Measurements from ENCODE around the gene GTF2IRD1.
"Not testable (repeated sequence)": the region's sequence is repeated elsewhere in the genome, so short reads cannot be mapped to it uniquely, and the experiment has no call there.

Gene GTF2IRD1

DNA sequence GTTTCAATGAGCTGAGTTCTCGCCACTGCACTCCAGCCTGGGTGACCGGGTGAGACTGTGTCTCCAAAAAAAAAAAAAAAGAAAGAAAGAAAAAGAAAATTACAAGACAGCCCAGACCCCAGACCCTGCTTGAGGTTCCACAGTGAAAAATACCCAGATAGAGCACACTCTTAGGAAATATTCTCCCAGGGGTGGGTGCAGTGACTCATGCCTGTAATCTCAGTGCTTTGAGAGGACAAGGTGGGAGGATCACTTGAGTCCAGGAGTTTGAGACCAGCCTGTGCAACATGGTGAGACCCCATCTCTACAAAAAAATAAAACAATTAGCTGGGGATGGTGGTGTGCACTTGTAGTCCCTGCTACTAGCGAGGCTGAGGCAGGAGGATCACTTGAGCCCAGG lies 41.1 kb upstream of the GTF2IRD1 start:
- no peak overlapping the region for H2AFZ ChIP-seq (ENCODE audit: low read length)
- no peaks in the 10 kb centered on the region for H3F3A ChIP-seq (ENCODE audit: insufficient read depth, low read length)

DNA sequence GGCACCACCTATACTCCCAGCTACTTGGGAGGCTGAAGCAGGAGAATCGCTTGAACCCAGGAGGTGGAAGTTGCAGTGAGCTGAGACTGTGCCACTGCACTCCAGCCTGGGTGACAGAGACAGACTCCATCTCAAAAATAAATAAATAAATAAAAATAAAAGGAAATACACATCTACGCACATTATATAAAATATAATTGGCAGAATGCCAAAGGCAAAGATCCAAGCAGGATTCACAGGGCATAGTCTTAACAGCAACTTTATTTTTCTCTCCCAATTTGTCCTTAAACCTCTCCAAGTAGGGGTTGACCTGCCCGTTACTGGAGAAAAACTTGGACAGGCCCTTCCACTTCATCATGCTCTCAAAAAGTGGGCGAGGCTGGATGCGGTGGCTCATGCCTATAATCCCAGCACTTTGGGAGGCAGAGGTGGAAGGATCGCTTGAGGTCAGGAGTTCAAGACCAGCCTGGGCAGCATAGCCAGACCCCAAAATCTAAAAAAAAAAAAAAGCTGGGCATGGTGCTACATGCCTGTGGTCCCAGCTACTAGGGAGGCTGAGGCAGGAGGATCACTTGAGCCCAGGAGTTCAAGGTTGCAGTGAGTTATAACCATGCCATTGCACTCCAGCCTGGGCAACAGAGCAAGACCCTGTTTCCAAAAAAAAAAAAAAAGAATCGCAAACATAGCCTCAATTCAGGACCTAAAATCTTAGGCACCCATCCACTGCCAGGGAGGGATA lies 38.9 kb upstream of the GTF2IRD1 start:
- H3F3A ChIP-seq (ENCODE audit: insufficient read depth, low read length); H3K9me2 ChIP-seq (ENCODE audit: low read depth, low read length); H3K36me3 ChIP-seq (ENCODE audit: insufficient read depth, low read length); H3K4me1 ChIP-seq (ENCODE audit: insufficient read depth, low read length, severe bottlenecking); H3K27me3 ChIP-seq (ENCODE audit: insufficient read depth, low read length); H2AFZ ChIP-seq (ENCODE audit: low read length); H4K20me1 ChIP-seq (ENCODE audit: insufficient read depth, low read length); H3K4me2 ChIP-seq (ENCODE audit: low read length); H3K79me2 ChIP-seq (ENCODE audit: insufficient read depth, low read length); H3K9ac ChIP-seq (ENCODE audit: low read length); H3K9me3 ChIP-seq (ENCODE audit: low read length); H3K27ac ChIP-seq (ENCODE audit: low read depth, low read length, poor library complexity, severe bottlenecking); H3K4me3 ChIP-seq (ENCODE audit: low read depth, low read length, poor library complexity, severe bottlenecking): not testable (repeated sequence)

More for the DNA sequence above, 41.1 kb upstream of the GTF2IRD1 start:
- no peaks in the 10 kb centered on the region; the same call in 1 of the 2 replicates for H3K27me3 ChIP-seq (ENCODE audit: insufficient read depth, low read length)
- H3K4me1 ChIP-seq (ENCODE audit: insufficient read depth, low read length, severe bottlenecking) = no peaks in the 10 kb centered on the region
- no peak overlapping the region for H3K9ac ChIP-seq (ENCODE audit: low read length)
- H3K4me3 ChIP-seq (ENCODE audit: low read depth, low read length, poor library complexity, severe bottlenecking) = no peak overlapping the region
- TF ChIP-seq EZH2 (IDR thresholded peaks at IDR 0.05; ENCODE audit: borderline replicate concordance, low read length) = no peak
- TF ChIP-seq, protein P1, sequence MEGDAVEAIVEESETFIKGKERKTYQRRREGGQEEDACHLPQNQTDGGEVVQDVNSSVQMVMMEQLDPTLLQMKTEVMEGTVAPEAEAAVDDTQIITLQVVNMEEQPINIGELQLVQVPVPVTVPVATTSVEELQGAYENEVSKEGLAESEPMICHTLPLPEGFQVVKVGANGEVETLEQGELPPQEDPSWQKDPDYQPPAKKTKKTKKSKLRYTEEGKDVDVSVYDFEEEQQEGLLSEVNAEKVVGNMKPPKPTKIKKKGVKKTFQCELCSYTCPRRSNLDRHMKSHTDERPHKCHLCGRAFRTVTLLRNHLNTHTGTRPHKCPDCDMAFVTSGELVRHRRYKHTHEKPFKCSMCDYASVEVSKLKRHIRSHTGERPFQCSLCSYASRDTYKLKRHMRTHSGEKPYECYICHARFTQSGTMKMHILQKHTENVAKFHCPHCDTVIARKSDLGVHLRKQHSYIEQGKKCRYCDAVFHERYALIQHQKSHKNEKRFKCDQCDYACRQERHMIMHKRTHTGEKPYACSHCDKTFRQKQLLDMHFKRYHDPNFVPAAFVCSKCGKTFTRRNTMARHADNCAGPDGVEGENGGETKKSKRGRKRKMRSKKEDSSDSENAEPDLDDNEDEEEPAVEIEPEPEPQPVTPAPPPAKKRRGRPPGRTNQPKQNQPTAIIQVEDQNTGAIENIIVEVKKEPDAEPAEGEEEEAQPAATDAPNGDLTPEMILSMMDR (IDR thresholded peaks at IDR 0.05; ENCODE audit: low read length) = no peak
- no peaks in the 10 kb centered on the region for H3K79me2 ChIP-seq (ENCODE audit: insufficient read depth, low read length)
- no peaks in the 10 kb centered on the region for H3K36me3 ChIP-seq (ENCODE audit: insufficient read depth, low read length)
- H3K9me2 ChIP-seq (ENCODE audit: low read depth, low read length) = no peaks in the 10 kb centered on the region
- H3K9me3 ChIP-seq (ENCODE audit: low read length) = no peaks in the 10 kb centered on the region
- H3K4me2 ChIP-seq (ENCODE audit: low read length) = no peak overlapping the region
- H4K20me1 ChIP-seq (ENCODE audit: insufficient read depth, low read length) = no peaks in the 10 kb centered on the region
- H3K27ac ChIP-seq (ENCODE audit: low read depth, low read length, poor library complexity, severe bottlenecking) = no peak overlapping the region

DNA sequence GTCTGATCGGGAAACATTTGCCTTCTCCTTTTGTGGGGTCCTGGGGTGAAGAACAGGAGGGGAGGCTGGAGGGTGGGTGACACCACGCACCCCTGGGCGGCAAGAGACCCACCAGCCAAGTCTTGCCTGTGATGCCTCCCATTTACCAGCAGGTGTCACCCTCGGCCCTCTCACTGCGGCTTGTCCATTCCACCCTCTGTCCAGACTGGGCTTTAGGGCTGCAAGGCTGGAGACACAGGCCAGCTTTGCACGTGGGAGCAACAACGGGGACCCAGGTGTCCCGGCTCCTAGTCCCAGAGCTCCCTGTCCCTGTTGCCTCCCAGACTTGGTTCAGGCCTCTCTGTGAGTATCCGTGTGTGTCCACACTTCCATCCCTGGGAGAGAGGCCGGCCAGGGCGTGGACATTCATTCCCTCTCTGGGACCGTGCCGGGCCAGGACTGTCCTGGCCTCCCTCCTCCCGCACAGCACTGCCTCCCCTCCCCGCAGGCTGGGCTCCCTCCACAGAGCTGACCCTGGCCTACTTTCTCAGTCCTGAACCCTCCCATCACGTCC lies 36.2 kb upstream of the GTF2IRD1 start:
- Histone ChIP-seq H3K79me2 (ENCODE audit: insufficient read depth, low read length) (no peaks in the 10 kb centered on the region), H3K27ac (ENCODE audit: low read depth, low read length, poor library complexity, severe bottlenecking) (no peak overlapping the region), H3K4me3 (ENCODE audit: low read depth, low read length, poor library complexity, severe bottlenecking) (no peak overlapping the region), H3K9me2 (ENCODE audit: low read depth, low read length) (no peaks in the 10 kb centered on the region), H3K4me1 (ENCODE audit: insufficient read depth, low read length, severe bottlenecking) (no peaks in the 10 kb centered on the region), H4K20me1 (ENCODE audit: insufficient read depth, low read length) (no peaks in the 10 kb centered on the region), H3F3A (ENCODE audit: insufficient read depth, low read length) (no peaks in the 10 kb centered on the region), H3K9ac (ENCODE audit: low read length) (no peak overlapping the region), H3K36me3 (ENCODE audit: insufficient read depth, low read length) (no peaks in the 10 kb centered on the region), H3K4me2 (ENCODE audit: low read length) (no peak overlapping the region), H3K9me3 (ENCODE audit: low read length) (no peaks in the 10 kb centered on the region), H2AFZ (ENCODE audit: low read length) (no peak overlapping the region), H3K27me3 (ENCODE audit: insufficient read depth, low read length) (no peaks in the 10 kb centered on the region; the same call in 1 of the 2 replicates)
- TF ChIP-seq, protein P1 (IDR thresholded peaks at IDR 0.05; ENCODE audit: low read length) = peak; percentile 99
- TF ChIP-seq EZH2 (IDR thresholded peaks at IDR 0.05; ENCODE audit: borderline replicate concordance, low read length) = no peak

DNA sequence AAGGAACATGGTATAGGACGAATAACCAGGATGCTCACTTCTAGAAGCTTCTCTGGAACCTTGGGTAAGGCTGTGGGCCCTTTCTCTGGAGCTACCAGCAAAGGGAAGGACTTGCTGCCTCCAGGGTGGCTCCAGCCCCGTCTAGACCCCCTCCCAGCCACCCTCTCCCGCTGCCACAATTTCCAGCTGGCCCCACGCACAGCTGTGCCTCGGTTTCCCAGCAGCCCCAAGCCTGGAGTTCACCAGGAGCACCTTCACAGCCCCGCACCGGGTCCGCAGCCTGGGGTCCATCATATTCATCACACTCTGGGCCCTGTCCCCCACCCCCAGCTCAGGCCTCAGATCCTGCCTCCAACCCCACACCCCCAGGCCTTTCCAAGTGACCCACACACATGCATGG lies 35.6 kb upstream of the GTF2IRD1 start:
- Histone ChIP-seq H3K4me3 (ENCODE audit: low read depth, low read length, poor library complexity, severe bottlenecking) (no peak overlapping the region), H3F3A (ENCODE audit: insufficient read depth, low read length) (no peaks in the 10 kb centered on the region), H3K9ac (ENCODE audit: low read length) (no peak overlapping the region), H2AFZ (ENCODE audit: low read length) (no peak overlapping the region), H3K36me3 (ENCODE audit: insufficient read depth, low read length) (no peaks in the 10 kb centered on the region), H3K79me2 (ENCODE audit: insufficient read depth, low read length) (no peaks in the 10 kb centered on the region), H3K4me1 (ENCODE audit: insufficient read depth, low read length, severe bottlenecking) (no peaks in the 10 kb centered on the region), H3K9me3 (ENCODE audit: low read length) (no peaks in the 10 kb centered on the region), H3K27me3 (ENCODE audit: insufficient read depth, low read length) (no peaks in the 10 kb centered on the region; the same call in 1 of the 2 replicates), H3K27ac (ENCODE audit: low read depth, low read length, poor library complexity, severe bottlenecking) (no peak overlapping the region), H4K20me1 (ENCODE audit: insufficient read depth, low read length) (no peaks in the 10 kb centered on the region), H3K4me2 (ENCODE audit: low read length) (no peak overlapping the region), H3K9me2 (ENCODE audit: low read depth, low read length) (no peaks in the 10 kb centered on the region)
- TF ChIP-seq, protein P1 (IDR thresholded peaks at IDR 0.05; ENCODE audit: low read length) = no peak
- TF ChIP-seq EZH2 (IDR thresholded peaks at IDR 0.05; ENCODE audit: borderline replicate concordance, low read length) = no peak
